ENCODE measurements around the gene MDGA2.
A peak's percentile ranks its signal among the peaks of the same experiment; 100 is the strongest.
"Not testable (repeated sequence)": the region's sequence is repeated elsewhere in the genome, so short reads cannot be mapped to it uniquely, and the experiment has no call there.

MDGA2 gene

GRCh38 chr14:47322751-47323150 lies 352.7 kb downstream of the MDGA2 start:
- no peak for DNase-seq

GRCh38 chr14:47302121-47302520 lies 373.3 kb downstream of the MDGA2 start:
- DNase-seq = no peak

- no peak for DNase-seq
Observed at GRCh38 chr14:47300796-47301195, 374.6 kb downstream of the MDGA2 start.

GRCh38 chr14:47297374-47297773 lies 378.0 kb downstream of the MDGA2 start:
- DNase-seq = no peak

GRCh38 chr14:47284283-47284682 lies 391.1 kb downstream of the MDGA2 start:
- DNase-seq = no peak

- not testable (repeated sequence) for DNase-seq
Observed at GRCh38 chr14:47281761-47282160, 393.6 kb downstream of the MDGA2 start.

- DNase-seq = peak; percentile 49 to 61
Observed at GRCh38 chr14:47278233-47278842, 397.1 kb downstream of the MDGA2 start.

GRCh38 chr14:47277703-47278102 lies 397.7 kb downstream of the MDGA2 start:
- no peak for DNase-seq

- no peak for DNase-seq
Observed at GRCh38 chr14:47276931-47277330, 398.5 kb downstream of the MDGA2 start.

GRCh38 chr14:47273939-47274338 lies 401.5 kb downstream of the MDGA2 start:
- no peak for DNase-seq

GRCh38 chr14:47270715-47271114 lies 404.7 kb downstream of the MDGA2 start:
- no peak for DNase-seq

GRCh38 chr14:47269756-47270492 lies 405.5 kb downstream of the MDGA2 start:
- DNase-seq = no peak

GRCh38 chr14:47264842-47265241 lies 410.6 kb downstream of the MDGA2 start:
- DNase-seq = no peak

GRCh38 chr14:47262801-47263200 lies 412.6 kb downstream of the MDGA2 start:
- no peak for DNase-seq

- DNase-seq = no peak
Observed at GRCh38 chr14:47261350-47261749, 414.1 kb downstream of the MDGA2 start.

GRCh38 chr14:47259796-47260195 lies 415.6 kb downstream of the MDGA2 start:
- no peak for DNase-seq

- DNase-seq = no peak
Observed at GRCh38 chr14:47257013-47257412, 418.4 kb downstream of the MDGA2 start.

- no peak for DNase-seq
Observed at GRCh38 chr14:47252802-47253201, 422.6 kb downstream of the MDGA2 start.

- DNase-seq = no peak
Observed at GRCh38 chr14:47246367-47246766, 429.0 kb downstream of the MDGA2 start.

- DNase-seq = not testable (repeated sequence)
Observed at GRCh38 chr14:47242579-47242978, 432.8 kb downstream of the MDGA2 start.

GRCh38 chr14:47240748-47241437 lies 434.5 kb downstream of the MDGA2 start:
- DNase-seq = no peak

GRCh38 chr14:47235619-47236018 lies 439.8 kb downstream of the MDGA2 start:
- DNase-seq = no peak

- no peak for DNase-seq
Observed at GRCh38 chr14:47226877-47227520, 448.4 kb downstream of the MDGA2 start.
